ENCODE results near the gene DOCK4. TPM values are rescaled to one million over a fixed set of nuclear protein-coding genes. Genes with fewer than 3 reads are reported as not detected.

Gene DOCK4
- total and polyA plus RNA-seq, 2 donors from 2014 or later = 3.2 to 38.9 TPM

DNA sequence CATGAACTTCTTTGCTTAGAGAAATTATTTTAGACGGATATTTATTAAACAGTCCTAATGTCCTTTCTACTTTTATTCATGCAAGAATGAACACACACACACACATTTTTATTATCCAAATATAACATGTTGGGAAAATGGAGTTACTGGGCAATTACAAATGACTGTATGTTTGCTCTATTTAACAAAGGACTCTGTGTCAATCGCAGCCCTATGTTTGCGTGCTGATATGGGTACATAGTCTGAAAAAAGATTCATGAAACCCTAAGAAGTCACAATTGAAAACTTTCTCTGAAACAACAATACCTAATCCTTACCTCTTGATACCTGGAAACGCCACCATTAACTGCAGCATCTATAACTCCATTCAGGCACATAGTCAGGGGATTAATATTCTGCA, 459.2 kb downstream of the DOCK4 start:
- no peaks in the 10 kb centered on the region for H3K27me3 ChIP-seq (ENCODE audit: control insufficient read depth, insufficient read depth, low read length)
- intact Hi-C loops (cut with DNase I) = no loop called here
- no peak overlapping the region for H3K27ac ChIP-seq (ENCODE audit: low read depth in 2 of 2, low read length in 2 of 2)
- TF ChIP-seq CTCF (IDR thresholded peaks at IDR 0.05; ENCODE audit: borderline replicate concordance, extremely low read depth, insufficient read depth) = no peak
- no peaks in the 10 kb centered on the region for H3K36me3 ChIP-seq (ENCODE audit: control insufficient read depth in 2 of 3, insufficient read depth in 3 of 3, low read length in 3 of 3)
- FAIRE-seq (no peak), DNase-seq (no peak)
- H3K9ac ChIP-seq (ENCODE audit: low read length in 3 of 3) = no peak overlapping the region
- peaks cover 0 to 2% (median 0%) of the 10 kb centered on the region in 3 donors for H3K4me1 ChIP-seq (ENCODE audit: control insufficient read depth in 2 of 3, insufficient read depth in 2 of 3, low read depth in 1 of 3, low read length in 3 of 3)
- no peak overlapping the region for H3K4me3 ChIP-seq (ENCODE audit: low read length in 3 of 3)
- no peaks in the 10 kb centered on the region for H3K9me3 ChIP-seq (ENCODE audit: control insufficient read depth in 2 of 3, insufficient read depth in 1 of 3, low read length in 3 of 3)

- Histone ChIP-seq H3K9me3 (ENCODE audit: control insufficient read depth in 2 of 3, insufficient read depth in 1 of 3, low read length in 3 of 3) (no peaks in the 10 kb centered on the region), H3K27ac (ENCODE audit: low read depth in 2 of 2, low read length in 2 of 2) (no peak overlapping the region), H3K27me3 (ENCODE audit: control insufficient read depth, insufficient read depth, low read length) (no peaks in the 10 kb centered on the region), H3K9ac (ENCODE audit: low read length in 3 of 3) (no peak overlapping the region), H3K36me3 (ENCODE audit: control insufficient read depth in 2 of 3, insufficient read depth in 3 of 3, low read length in 3 of 3) (no peaks in the 10 kb centered on the region), H3K4me1 (ENCODE audit: control insufficient read depth in 2 of 3, insufficient read depth in 2 of 3, low read depth in 1 of 3, low read length in 3 of 3) (peaks cover 0 to 2% (median 0%) of the 10 kb centered on the region in 3 donors), H3K4me3 (ENCODE audit: low read length in 3 of 3) (no peak overlapping the region)
- no peak for FAIRE-seq
- no peak for TF ChIP-seq CTCF (IDR thresholded peaks at IDR 0.05; ENCODE audit: borderline replicate concordance, extremely low read depth, insufficient read depth)
- DNase-seq = no peak
- intact Hi-C loops (cut with DNase I) = no loop called here
Measured at GRCh38 chr7:111744501-111745155, 461.6 kb downstream of the DOCK4 start.

DNA sequence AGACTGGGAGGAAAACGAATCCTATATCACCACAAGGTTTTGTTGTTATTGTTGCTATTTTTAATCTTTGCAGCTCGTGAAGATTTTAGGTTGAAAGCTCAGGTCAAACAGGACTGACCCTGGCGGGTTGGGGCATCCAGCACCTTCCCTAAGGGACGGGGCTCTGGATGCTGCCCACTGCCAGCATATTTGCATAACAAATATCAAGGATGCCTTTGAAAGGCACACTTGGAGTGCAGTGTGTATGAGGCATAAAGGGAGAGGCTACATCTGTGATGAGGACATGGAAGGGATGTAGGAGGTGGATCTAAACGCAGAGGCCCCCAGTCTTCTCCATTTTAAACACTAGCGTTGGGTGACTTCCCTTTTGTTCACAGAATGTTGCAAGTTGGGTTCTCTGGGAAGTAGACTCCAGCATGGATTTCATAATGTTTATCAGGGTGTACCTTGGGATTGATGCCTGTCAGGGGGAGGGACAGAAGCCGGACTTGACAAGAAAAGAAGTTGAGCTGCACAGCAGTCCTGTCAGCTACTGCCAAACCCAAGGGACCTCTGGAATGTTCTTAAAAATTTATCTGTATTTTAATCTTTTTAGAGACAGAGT, 462.9 kb downstream of the DOCK4 start:
- intact Hi-C loops (cut with DNase I) = no loop called here
- H3K4me3 ChIP-seq (ENCODE audit: low read length in 3 of 3) = no peak overlapping the region
- H3K9ac ChIP-seq (ENCODE audit: low read length in 3 of 3) = no peak overlapping the region
- no peaks in the 10 kb centered on the region for H3K9me3 ChIP-seq (ENCODE audit: control insufficient read depth in 2 of 3, insufficient read depth in 1 of 3, low read length in 3 of 3)
- peaks cover 0 to 2% (median 0%) of the 10 kb centered on the region in 3 donors for H3K4me1 ChIP-seq (ENCODE audit: control insufficient read depth in 2 of 3, insufficient read depth in 2 of 3, low read depth in 1 of 3, low read length in 3 of 3)
- no peak for DNase-seq
- H3K27ac ChIP-seq (ENCODE audit: low read depth in 2 of 2, low read length in 2 of 2) = no peak overlapping the region
- no peaks in the 10 kb centered on the region for H3K27me3 ChIP-seq (ENCODE audit: control insufficient read depth, insufficient read depth, low read length)
- no peak for FAIRE-seq
- H3K36me3 ChIP-seq (ENCODE audit: control insufficient read depth in 2 of 3, insufficient read depth in 3 of 3, low read length in 3 of 3) = peaks cover 0 to 6% (median 2%) of the 10 kb centered on the region in 3 donors
- TF ChIP-seq CTCF (IDR thresholded peaks at IDR 0.05; ENCODE audit: borderline replicate concordance, extremely low read depth, insufficient read depth) = no peak

Data from kidney (tissue), 14 donors.